GM19328 (cell line): ENCODE measurements around the gene BEST2.
"Not testable (repeated sequence)": the region's sequence is repeated elsewhere in the genome, so short reads cannot be mapped to it uniquely, and the experiment has no call there.

Experiments used
- ATAC-seq: cut with Tn5 transposase; IDR thresholded peaks from one replicate; pipeline ENCODE4 v1.9.1; 2021; ENCODE audit warnings: mild to moderate bottlenecking, moderate library complexity; ENCODE audit not compliant: unreplicated experiment

BEST2 gene

DNA sequence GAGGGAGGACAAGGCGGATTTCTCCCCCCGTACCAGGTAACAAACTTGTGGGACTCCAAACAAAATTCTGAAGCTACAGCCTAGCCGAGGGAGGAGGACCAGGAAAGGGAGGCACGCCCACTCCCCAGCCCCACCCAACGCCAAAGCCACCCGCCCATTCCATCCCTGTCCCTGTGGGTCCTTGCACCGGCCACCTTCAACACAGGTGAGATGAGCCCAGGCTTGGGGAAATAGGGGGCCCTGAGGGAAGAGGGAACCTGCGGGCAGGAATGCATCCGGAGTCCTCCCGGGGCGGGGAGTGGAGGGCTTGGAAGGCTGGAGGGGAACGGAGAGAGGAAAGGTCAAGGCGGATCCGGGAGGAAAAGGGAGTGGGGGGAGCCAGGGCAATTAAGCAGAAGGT lies at the start of gene BEST2:
Gene BEST2, plus strand, starts transcription at position 157 of the 400 bp plus-strand sequence. CDS start 802 bp downstream, outside the sequence.
- no peak for ATAC-seq

DNA sequence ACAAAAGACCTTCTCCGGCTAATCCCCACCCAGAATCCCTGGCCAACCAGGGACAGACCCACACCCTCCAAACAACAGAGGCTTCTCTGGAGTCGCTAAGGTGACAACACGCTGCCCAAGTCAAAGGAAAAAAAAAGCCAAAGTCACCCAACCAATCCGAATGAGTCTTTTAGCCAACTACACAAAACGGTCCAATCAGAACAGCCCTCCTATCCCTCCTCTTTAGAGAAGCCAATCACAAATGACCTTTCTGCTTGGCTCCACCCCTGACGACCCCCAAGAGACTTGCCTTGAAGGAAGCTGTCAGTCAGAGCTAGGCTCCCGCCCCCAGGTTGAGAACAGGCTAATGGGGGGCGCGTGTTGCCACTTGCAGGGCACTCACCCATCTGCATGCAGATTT lies 48.5 kb upstream of the BEST2 start:
- no peak for ATAC-seq

DNA sequence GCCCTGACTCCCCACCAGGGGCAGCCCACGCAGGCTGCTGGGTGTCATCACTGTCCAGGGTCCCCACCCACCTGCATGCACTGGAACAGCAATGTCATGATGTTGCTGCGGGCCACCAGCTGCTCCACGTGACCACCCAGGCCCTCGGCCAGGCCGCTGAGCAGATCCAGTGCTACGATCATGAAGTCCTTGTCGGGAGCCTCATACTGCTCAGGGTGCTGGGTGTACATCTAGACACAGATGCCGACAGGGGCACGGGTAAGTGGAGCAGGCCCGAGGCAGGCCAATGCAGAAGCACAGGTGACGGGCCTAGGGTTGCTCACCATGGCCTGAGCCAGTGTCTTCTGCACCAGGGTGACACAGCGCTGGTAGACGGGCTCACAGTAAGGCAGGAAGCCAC lies 46.4 kb upstream of the BEST2 start:
- no peak for ATAC-seq

DNA sequence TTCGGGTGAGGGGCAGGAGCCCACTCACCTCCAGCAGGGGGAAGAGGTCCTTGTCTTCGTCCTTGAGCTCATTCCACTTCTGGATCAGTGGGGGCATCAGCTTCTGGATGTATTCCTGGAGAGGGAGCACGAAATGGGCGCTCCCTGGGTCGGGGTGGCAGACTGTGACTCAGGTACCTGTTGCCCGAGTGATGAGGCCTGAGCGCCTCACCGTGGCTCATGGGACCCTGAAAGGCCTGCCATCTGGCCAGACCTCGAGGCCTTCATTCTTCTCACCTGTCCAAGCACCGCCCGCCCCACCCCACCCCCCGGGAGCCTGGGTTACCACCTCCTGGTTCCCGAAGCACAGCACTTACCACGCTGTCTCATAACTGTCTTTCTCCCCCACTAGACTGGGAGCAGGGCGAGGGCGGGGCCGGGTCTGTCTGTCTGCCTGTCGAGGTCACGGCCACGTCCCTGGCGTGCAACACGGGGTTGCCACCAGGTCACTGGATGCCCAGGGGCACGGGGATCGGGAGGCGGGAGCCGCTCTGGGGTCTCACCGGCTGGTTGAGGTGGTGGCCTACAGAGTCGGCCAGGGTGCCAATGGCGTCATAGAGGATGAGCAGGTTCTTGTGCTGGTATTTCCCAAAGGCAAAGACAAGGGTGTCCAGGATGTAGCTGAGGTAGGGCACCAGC lies 45.8 kb upstream of the BEST2 start:
- ATAC-seq, result no peak

DNA sequence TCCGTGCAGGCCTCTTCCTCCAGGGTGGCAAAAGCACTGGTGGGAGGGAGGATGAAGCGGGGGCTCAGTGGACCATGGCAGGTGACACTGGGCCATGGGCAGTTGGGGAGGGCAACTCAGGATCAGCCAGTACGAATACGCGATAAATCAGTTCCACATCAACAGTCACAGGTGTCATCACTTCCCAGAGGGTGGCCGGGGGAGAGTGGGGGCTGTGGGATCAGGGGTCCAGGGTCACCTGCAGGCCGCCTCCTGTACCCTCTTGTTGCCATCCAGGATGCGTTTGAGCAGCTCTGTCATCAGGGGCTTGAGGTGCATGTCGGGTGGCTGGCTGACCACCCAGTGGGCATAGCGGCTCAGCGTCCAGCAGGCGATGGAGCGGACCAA lies 45.3 kb upstream of the BEST2 start:
- ATAC-seq, result no peak

DNA sequence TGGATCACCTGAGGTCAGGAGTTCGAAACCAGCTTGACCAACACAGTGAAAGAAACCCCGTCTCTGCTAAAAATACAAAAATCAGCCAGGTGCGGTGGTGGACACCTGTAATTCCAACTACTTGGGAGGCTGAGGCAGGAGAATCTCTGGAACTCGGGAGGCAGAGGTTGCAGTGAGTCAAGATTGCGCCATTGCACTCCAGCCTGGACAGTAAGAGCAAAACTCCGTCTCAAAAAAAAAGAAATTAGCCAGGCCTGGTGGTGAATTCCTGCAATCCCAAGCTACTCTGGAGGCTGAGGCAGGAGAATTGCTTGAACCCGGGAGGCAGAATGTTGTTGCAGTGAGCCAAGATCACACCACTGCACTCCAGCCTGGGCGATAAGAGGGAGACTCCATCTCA lies 43.0 kb upstream of the BEST2 start:
- no peak for ATAC-seq

DNA sequence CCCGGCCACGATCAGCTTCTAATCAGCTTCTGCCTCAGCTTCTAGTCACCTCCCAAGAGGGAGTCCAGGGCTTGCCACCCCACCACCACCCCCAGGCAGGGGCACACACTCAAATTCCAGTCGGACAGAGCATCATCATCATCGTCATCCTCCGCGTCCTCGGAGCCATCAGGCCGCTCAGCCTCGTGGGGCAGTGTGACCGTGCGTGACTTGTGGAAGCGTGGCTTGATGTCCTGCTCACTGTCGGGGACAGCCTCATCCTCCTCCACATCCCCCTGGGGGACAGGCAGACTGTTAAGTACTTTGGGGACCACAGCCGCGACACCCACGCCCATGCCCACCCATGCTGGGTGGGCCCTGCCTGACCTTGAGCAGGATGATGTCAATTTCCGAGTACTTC lies 40.4 kb upstream of the BEST2 start:
- ATAC-seq, result no peak

DNA sequence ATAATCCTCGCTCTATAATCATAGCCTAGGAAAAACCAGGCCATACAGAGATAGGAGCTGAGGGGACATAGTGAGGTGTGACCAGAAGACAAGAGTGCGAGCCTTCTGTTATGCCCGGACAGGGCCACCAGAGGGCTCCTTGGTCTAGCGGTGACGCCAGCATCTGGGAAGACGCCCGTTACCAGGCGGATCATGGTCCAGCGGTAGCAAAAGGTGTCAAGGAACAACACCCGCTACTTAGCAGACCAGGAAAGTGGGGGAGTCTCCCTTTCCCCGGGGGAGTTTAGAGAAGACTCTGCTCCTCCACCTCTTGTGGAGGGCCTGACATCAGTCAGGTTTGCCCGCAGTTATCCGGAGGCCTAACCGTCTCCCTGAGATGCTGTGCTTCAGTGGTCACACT lies 39.5 kb upstream of the BEST2 start:
- not testable (repeated sequence) for ATAC-seq

DNA sequence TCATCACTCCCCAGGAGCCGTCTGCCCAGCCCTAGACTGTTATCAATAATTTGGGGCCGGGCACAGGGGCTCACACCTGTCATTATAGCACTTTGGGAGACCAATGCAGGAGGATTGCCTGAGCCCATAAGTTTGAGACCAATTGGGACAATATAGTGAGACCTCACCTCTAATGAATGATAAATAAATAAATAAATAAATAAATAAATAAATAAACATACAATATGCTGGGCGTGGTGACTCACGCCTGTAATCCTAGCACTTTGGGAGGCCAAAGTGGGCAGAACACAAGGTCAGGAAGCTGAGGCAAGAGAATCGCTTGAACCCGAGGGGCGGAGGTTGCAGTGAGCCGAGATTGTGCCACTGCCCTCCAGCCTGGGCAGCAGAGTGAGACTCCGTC lies 38.3 kb upstream of the BEST2 start:
- ATAC-seq, result not testable (repeated sequence)

DNA sequence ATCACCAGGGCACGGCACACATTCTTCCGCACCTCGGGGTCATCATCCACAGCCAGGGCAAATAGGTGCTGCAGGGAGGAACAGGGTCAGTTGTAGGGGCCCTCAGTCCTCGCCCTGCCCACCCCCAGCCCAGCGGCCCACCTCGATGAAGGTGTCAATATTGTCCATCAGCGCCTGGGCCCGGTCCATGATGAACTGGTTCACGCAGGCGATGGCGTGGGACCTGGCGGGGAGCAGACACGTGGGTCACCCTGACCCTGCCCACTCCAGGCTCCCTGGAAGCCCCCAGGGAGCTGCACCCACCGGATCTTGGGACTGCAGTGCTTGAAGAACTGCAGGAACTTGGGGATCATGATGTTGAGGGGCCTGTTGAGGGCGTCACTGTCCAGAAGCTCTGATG lies 36.5 kb upstream of the BEST2 start:
- no peak for ATAC-seq

DNA sequence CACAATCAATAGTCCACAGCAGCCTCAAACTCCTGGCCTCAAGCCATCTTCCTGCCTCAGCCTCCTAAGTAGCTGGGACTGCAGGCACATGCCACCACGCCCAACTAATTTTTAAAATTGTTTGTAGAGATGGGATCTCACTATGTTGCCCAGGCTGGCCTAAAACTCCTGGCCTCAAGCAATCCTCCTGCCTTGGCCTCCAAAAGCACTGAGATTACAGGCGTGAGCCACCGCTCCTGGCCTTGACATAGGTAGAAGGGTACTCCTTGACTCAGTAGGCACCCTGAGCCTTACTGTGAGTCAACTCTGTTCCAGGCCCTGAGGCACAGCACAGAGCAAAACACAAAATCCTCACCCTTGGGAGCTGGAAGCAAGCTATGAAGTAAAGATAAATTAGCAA lies 35.7 kb upstream of the BEST2 start:
- ATAC-seq, result no peak

DNA sequence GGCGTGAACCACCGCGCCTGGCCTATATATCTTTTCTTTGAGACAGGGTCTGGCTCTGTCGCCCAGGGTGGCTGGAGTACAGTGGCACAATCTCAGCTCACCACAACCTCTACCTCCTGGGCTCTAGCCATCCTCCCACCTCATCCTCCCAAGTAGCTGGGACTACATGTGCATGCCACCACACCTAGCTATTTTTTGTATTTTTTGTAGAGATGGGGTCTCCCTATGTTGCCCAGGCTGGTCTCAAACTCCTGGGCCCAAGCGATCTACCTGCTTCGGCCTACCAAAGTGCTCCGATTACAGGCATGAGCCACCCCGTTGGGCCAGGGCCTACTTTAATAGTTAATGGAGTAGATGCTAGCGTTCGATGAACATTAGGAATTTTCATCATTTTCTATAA lies 31.3 kb upstream of the BEST2 start:
- ATAC-seq, result no peak

DNA sequence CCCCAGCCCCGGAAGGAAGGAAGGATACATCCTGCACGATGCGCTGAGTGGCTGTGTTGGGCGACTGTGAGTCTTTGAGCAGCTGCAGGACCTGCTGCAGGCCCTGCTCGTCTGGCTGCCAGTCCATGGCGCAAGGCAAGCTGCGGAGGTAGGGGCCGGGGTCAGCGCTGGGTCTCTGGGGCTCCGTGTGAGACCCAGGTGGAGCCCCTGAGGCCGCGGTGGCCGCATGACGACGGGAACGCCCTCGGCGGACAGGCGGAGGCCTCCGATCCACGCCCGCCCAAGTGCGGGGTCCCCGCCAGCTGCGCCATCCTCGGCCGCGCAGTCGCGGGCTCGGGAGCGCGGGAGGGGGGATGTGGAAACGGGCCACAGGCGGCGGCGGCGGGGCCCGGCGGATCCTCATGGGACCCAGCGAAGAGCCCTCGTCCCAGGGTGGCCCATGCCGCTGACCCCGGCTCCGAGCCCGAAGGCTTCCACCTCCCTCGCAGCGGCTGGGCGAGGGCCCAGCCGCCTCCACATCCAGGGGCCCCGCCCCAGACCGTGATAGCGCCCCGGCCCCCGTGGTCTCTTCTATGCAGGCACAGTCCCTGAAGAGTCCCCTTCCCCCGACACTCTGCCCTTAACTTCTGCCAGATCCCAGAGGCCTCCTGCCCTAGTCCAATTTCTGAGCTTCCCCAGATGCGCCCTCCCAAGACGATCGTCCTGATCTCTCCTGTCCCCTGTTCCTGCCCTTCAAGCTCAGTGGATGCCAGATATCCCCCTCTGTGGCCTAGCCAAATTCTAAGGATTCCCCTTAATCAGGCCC lies 30.5 kb upstream of the BEST2 start:
- no peak for ATAC-seq

DNA sequence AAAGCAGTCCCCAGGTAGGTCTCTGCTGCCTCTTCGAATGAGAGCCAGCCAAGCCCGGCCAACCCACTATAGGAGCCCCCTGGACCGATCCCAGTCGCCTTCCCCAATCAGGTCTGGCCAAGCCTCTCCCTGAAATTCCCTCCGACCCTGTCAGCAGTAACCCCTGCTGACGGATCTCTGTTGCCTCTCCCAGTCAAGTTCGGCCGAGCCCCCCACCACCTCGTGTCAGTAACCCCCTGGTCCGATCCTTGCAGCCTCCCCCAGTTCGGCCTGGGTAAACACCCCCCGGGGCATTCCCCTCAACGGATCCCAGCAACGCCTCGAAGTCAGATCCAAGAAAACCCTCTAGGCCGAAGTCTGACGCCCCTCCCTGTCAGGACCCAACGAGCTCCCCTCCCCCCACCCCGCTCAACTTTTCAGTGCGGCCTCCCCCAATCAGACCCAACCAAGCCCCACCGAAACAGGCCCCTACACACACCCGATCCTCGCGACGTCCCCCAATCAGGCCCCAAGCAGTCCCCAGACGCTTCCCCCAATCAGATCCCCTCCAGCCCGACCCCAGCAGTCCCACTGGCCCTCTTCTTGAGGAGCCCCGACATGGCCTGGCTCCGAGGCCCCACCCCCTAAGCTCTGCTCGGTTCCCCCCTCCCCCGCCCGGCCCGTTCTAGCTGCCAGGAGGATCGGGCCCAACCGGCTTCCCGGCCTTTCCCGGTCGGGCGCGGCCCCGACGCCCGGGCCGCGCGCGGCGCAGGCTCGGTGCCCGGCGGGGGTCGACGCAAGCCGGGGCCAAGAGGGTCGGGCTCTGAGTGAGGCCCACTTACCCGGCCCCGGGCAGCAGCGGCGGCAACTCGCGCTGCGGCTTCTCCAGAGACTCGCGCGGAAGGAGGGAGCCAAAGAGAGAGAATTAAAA lies 29.7 kb upstream of the BEST2 start:
- peak; percentile 10 for ATAC-seq

DNA sequence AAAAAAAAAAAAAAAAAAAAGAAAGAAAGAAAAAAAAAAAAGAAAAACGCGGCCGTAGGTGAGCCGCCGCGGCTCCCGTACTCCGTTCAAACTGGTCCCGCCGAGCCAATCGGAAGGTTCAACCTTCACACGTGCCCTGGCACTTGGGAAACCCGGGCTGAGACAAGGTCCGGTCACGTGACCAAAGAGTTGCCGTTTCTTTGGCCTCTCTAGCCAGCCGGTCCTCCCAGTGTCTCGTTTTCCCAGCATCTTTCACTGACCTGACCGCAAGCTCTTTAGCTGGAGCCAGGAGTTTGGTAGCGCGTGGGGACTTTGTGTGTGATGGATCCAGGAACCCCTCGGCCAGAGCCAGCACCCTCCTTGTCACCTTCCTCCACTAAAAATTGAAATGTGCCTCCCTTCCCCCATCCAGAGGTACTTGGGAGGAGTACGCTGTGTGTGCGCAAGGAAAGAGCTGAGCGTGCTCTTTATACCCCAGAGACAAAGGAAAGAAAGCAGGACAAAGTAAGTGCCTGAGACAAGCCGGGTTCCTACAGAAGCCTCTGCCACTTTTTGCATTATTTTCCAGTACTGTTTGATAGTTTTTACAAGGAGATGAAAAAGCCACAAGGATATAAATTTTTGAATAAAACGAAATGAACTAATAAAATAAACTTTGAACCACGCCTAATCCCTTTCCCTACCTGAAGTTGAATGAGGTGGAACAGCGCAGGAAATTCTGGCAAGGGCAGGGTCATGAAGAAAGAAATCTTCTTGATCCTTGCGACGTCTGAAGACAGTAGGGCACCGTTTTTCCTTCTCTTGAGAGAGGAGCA lies 28.8 kb upstream of the BEST2 start:
- ATAC-seq, result peak; percentile 78

DNA sequence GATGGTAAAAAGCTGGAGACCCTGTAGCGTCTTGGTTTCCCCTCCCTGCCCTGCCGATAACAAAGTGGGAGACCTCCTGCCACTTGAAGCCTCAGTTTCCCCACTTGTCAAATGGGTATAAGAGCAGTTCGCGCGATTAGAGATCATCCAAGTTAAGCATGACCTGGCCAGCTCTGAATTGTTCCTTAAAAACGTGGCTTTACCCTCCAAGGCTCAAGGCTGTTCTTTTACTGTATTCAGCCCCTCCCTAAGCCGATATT lies 28.3 kb upstream of the BEST2 start:
- no peak for ATAC-seq

DNA sequence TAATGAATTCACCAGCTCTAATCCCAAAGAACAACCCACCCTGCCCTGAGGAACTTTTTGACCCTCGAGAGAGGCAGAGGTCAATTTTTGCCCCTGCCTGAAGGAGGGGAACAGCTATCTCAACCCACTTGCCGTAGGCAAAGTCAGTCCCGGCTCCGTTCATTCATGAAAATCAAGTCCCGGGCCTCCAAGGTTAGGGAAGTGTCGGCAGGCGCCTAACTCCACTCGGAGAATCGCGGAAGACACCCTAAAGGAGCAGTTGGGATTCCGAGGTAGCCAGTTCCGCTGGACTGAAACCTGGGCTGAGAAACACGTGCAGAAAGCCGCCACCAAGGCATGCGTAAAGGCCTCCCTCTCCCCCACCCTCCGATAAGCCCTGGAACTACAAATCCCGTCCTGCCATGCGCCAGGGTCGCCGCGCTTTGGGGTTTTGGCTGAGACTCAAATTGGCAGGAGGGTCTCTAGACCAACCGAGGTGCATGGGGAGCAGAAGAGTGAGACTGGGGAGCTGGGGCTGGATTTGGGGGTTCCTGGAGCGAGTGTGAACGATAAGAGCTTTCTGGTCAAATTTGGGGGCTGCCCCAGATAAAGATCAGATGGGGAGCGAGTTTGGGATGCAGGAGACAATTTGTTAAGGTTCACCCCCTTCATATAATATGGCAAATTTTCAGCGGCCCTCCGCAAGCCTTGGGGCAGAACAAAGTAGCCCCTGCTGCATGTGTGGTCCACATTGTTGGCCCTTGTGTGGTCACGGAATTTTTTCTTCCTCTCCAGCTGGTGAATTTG lies 27.8 kb upstream of the BEST2 start, which contains the start of gene TNPO2:
Gene TNPO2, minus strand, starts transcription at position 292 of the 786 bp plus-strand sequence. CDS start 2,955 bp downstream, outside the sequence.
- ATAC-seq, result no peak

DNA sequence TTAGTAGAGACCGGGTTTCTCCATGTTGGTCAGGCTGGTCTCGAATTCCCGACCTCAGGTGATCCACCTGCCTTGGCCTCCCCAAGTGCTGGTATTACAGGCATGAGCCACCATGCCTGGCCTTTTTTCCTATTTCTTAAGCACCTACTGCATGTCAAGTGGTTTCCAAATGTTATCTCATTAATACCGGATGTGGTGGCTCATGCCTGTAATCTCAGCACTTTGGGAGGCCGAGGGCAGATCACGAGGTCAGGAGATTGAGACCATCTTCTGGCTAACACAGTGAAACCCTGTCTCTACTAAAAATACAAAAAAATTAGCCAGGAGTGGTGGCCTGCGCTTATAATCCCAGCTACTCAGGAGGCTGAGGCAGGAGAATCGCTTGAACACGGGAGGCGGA lies 26.0 kb upstream of the BEST2 start:
- not testable (repeated sequence) for ATAC-seq

DNA sequence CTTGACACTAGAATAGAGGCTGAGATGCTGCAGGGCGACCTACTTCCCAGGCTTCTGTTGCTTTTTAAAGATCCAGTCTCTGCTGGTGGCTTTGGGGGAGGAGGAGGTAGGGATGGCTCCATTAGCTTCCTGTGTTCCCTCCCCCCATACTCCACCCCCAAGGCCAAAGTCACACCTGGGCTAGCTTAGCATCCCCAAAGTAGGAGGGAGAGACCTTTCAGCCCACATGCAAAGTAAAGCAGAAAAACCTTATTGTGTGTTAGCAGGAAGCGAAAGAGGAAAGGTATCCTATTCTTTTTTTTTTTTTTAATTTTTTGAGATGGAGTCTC lies 24.6 kb upstream of the BEST2 start:
- ATAC-seq, result no peak

DNA sequence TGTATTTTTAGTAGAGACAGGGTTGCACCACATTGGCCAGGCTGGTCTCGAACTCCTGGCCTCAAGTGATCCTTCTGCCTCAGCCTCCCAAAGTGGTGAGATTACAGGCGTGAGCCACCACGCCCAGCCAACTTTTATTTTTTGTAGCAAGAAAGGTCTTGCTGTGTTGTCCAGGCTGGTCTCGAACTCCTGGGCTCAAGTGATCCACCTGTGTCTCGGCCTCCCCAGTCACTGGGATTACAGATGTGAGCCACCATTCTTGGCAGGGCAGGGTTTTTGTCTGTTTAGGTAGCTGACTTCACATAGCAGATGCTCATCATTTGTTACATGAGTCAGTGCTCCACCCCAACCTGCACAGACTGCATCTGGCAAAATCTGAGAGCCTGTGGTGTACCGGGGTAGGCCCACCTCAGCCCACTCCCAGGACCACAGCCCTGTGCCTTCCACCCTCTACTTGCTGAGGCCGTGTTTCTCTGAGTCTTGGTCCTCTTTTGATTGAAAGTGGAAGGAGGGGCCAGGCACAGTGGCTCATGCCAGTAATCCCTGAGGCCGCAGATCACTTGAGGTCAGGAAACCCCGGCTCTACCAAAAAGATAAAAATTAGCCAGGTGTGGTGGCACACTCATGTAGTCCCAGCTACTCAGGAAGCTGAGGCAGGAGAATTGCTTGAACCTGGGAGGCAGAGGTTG lies 23.7 kb upstream of the BEST2 start:
- no peak for ATAC-seq
